GM12891 (cell line): Measurements from ENCODE around the gene CATSPERD.

Experiments
- DNase-seq: peaks from one replicate; pipeline ENCODE4 v3.0.0; 2011; ENCODE audit warnings: low spot score; ENCODE audit not compliant: insufficient read length
- FAIRE-seq: peaks from 2 replicates; lab custom pipeline; 2011; peaks lifted over from hg19 to GRCh38; lab: Jason Lieb, UNC
- PAX5 ChIP-seq: IDR thresholded peaks from 2 replicates; pipeline ENCODE4 v1.6.1; 2011; ENCODE audit warnings: low read length, moderate library complexity, mild to moderate bottlenecking; ENCODE audit not compliant: insufficient read depth, severe bottlenecking
- POLR2A ChIP-seq: IDR thresholded peaks from 2 replicates; pipeline ENCODE4 v1.6.1; 2011; ENCODE audit warnings: low read depth, low read length, control low read depth
- POLR2AphosphoS5 ChIP-seq: IDR thresholded peaks from 2 replicates; pipeline ENCODE4 v1.6.1; 2011; ENCODE audit warnings: low read depth, low read length, control low read depth
- POU2F2 ChIP-seq: IDR thresholded peaks from 2 replicates; pipeline ENCODE4 v1.6.1; 2011; ENCODE audit warnings: low read depth, mild to moderate bottlenecking, control low read depth, low read length, moderate library complexity
- SPI1 ChIP-seq: IDR thresholded peaks from 2 replicates; pipeline ENCODE4 v1.6.1; 2011; ENCODE audit warnings: low read depth, low read length, control low read depth
- TAF1 ChIP-seq: IDR thresholded peaks from 2 replicates; pipeline ENCODE4 v1.6.1; 2011; ENCODE audit warnings: low read depth, low read length, control low read depth

The CATSPERD gene

DNA sequence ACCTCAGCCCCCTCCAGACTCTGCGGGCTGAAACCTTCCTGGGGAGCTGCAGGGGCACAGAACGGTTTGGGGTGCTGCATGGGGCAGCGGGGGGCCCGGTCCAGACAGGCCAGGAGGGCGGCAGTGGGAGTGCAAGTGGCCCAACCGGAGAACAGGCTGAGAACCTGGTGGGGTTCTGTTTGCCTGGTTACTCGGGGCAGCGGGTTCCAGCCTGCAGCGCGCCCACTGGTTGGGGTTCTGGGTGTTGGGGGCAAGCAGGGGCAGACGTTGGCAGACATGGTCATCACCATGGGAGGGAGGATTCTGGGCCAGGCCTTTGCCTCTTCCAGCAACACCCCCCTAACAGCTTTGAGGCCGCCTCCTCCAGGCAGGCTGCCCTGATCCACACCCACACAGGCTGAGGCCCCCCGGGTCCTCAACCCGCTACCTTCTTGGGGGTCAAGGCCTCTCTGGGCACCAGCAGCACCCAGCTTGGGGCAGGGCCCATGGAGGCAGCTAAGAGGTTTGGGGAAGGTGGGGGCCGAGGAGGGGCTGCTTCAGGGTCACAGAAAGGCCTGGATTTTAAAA, 64.2 kb downstream of the CATSPERD start, which contains the start of gene PRR22:
PRR22 (minus strand) TSS at position 166 of the 567 bp plus-strand sequence; CDS start at position 80, 86 bp downstream.
- FAIRE-seq, result no peak
- DNase-seq, result no peak
- TF ChIP-seq POU2F2 (no peak), SPI1 (no peak), POLR2AphosphoS5 (no peak), PAX5 (no peak), POLR2A (no peak), TAF1 (no peak)

GRCh38 chr19:5785423-5785822, 65.0 kb downstream of the CATSPERD start:
- DNase-seq, result no peak
- FAIRE-seq, result no peak
- TF ChIP-seq TAF1 (no peak), POLR2AphosphoS5 (no peak)

GRCh38 chr19:5786593-5787408, 66.4 kb downstream of the CATSPERD start:
- no peak for TF ChIP-seq PAX5
- no peak for TF ChIP-seq POLR2AphosphoS5
- TF ChIP-seq TAF1, result no peak
- TF ChIP-seq POU2F2, result no peak
- no peak for TF ChIP-seq SPI1
- no peak for TF ChIP-seq POLR2A
- no peak for FAIRE-seq
- no peak for DNase-seq

DNA sequence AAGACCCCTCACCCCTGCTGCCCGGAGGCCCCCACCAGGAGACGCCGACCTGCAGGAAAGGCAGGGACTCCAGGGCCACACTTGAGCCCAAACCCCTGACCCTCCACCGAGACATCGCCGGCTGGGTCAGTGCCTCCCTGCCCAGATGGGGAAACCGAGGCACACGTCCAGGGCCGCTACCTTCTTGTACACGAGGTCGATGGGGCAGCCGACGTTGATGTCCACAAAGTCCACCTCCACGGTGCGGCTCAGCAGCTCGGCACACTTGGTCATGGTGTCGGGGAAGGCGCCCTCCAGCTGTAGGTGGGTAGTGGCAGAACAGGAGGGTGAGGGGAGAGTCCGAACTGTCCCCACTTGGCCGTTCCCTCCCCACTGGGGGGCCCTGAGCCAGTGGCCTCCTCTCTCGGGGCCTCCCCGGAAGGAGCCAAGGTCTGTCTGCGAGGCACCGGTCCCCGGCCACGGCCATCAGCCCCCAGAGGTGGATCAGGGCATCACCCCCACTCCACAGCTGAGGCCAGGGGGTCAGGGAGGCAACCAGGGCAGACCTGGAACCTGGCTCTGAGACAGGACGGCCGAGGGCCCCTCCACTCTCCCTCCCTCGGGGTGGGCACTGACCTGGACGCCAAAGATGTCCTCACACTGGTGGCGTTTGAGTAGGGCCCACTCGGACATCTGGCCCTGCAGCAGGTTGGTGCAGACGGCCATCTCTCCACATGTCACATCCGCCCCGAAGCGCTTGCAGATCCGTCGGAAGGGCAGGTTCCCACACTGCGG, 67.2 kb downstream of the CATSPERD start:
- TF ChIP-seq POU2F2 (no peak), TAF1 (no peak), POLR2A (no peak), PAX5 (no peak), SPI1 (no peak), POLR2AphosphoS5 (no peak)
- FAIRE-seq (no peak), DNase-seq (no peak)

- TF ChIP-seq POU2F2 (no peak), TAF1 (no peak), SPI1 (no peak), POLR2A (no peak)
- DNase-seq (no peak), FAIRE-seq (no peak)
These were observed 68.0 kb downstream of the CATSPERD start for GRCh38 chr19:5788422-5788821.

- DNase-seq (no peak), FAIRE-seq (no peak)
- no peak for TF ChIP-seq PAX5
- no peak for TF ChIP-seq TAF1
- TF ChIP-seq POLR2A, result no peak
- no peak for TF ChIP-seq POU2F2
- no peak for TF ChIP-seq POLR2AphosphoS5
- TF ChIP-seq SPI1, result no peak
These were observed 68.9 kb downstream of the CATSPERD start for GRCh38 chr19:5789351-5789761.

GRCh38 chr19:5789886-5790558, 69.6 kb downstream of the CATSPERD start:
- no peak for FAIRE-seq

GRCh38 chr19:5790559-5791520, 70.4 kb downstream of the CATSPERD start, which contains the start of gene DUS3L:
DUS3L (minus strand) TSS chr19:5791163; CDS start chr19:5791141, 22 bp downstream.
- DNase-seq (peak; percentile 99), FAIRE-seq (peak; percentile 100)
- TF ChIP-seq SPI1, result no peak
- peak; percentile 76 for TF ChIP-seq POLR2A
- TF ChIP-seq POU2F2, result peak; percentile 86
- peak; percentile 80 for TF ChIP-seq POLR2AphosphoS5
- no peak for TF ChIP-seq PAX5
- no peak for TF ChIP-seq TAF1

More at GRCh38 chr19:5789886-5790558, 69.6 kb downstream of the CATSPERD start:
- no peak for DNase-seq
- TF ChIP-seq POU2F2, result no peak
- TF ChIP-seq POLR2AphosphoS5, result no peak
- no peak for TF ChIP-seq POLR2A
- no peak for TF ChIP-seq PAX5
- TF ChIP-seq SPI1, result no peak
- TF ChIP-seq TAF1, result no peak

DNA sequence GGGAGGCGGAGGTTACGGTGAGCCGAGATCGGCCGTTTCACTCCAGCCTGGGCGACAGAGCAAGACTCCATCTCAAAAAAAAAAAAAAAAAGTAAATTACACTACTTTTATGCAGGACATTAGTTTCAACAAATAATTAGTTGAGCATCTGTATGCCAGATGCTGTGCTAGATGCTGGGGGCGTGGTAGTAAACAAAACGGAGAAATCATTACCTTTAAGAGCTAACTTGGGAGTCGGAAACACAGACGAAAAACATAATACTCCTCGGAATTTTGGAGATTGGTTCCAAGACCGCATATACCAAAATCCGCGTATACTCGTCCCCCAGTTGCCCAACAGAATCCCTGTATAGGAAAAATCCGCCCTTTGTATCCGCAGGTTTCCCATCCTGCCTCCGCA, 71.8 kb downstream of the CATSPERD start:
- FAIRE-seq (no peak), DNase-seq (no peak)
- TF ChIP-seq POLR2AphosphoS5 (no peak), PAX5 (no peak), SPI1 (no peak), POLR2A (no peak), POU2F2 (no peak), TAF1 (no peak)
